GM23248 (cell line): ENCODE measurements around the gene EIF1AD.

Source experiments
- EZH2 ChIP-seq: fragments of 200-600 bp; sonication (generic); IDR thresholded peaks from 2 replicates; pipeline ENCODE4 v1.6.1; 2018; ENCODE audit warnings: antibody characterized with exemption, mild to moderate bottlenecking; ENCODE audit not compliant: insufficient read depth, poor library complexity, severe bottlenecking
- EZH2phosphoT487 ChIP-seq: fragments of 200-600 bp; sonication (generic); IDR thresholded peaks from 2 replicates; pipeline ENCODE4 v1.6.1; 2018; ENCODE audit warnings: antibody characterized with exemption, moderate library complexity, mild to moderate bottlenecking, low read depth; ENCODE audit not compliant: insufficient read depth

- no peak for TF ChIP-seq EZH2
- no peak for TF ChIP-seq EZH2phosphoT487
These were observed 18.4 kb downstream of the EIF1AD start for GRCh38 chr11:65983589-65983987.
